SK-N-SH treated with all-trans-retinoic acid at 6 μM for 48 hours (cell line): ENCODE data around the gene PIWIL4.

ENCODE experiments used
- ARNTL ChIP-seq: fragments of 450-650 bp; formaldehyde crosslinking; IDR thresholded peaks from 2 replicates; pipeline ENCODE4 v1.5.0; 2020; ENCODE audit warnings: low read depth, mild to moderate bottlenecking, moderate library complexity, borderline replicate concordance
- BACH2 ChIP-seq: fragments of 250-450 bp; sonication (Bioruptor Pico); IDR thresholded peaks from 2 replicates; pipeline ENCODE4 v1.9.0; 2021; ENCODE audit warnings: mild to moderate bottlenecking, borderline replicate concordance
- GLIS3 ChIP-seq: fragments of 250-450 bp; sonication (Bioruptor Pico); IDR thresholded peaks from 2 replicates; pipeline ENCODE4 v1.5.0; 2020; ENCODE audit warnings: mild to moderate bottlenecking, moderate library complexity
- POU6F1 ChIP-seq: fragments of 250-450 bp; sonication (Bioruptor Pico); IDR thresholded peaks from 2 replicates; pipeline ENCODE4 v1.8.0; 2021; ENCODE audit warnings: low read depth, mild to moderate bottlenecking, moderate library complexity, borderline replicate concordance
- RARB ChIP-seq: fragments of 250-450 bp; sonication (Bioruptor Pico); IDR thresholded peaks from 2 replicates; pipeline ENCODE4 v1.8.0; 2021; ENCODE audit warnings: mild to moderate bottlenecking, moderate library complexity
- TOX ChIP-seq: fragments of 250-450 bp; sonication (Bioruptor Pico); IDR thresholded peaks from 2 replicates; pipeline ENCODE4 v1.8.0; 2021; ENCODE audit warnings: mild to moderate bottlenecking, moderate library complexity, borderline replicate concordance
- TSHZ2 ChIP-seq: fragments of 250-450 bp; sonication (Bioruptor Pico); IDR thresholded peaks from 2 replicates; pipeline ENCODE4 v1.5.0; 2020; ENCODE audit warnings: mild to moderate bottlenecking, moderate library complexity
- ZC3H10 ChIP-seq: fragments of 250-450 bp; sonication (Bioruptor Pico); IDR thresholded peaks from 2 replicates; pipeline ENCODE4 v1.5.1; 2021; ENCODE audit warnings: mild to moderate bottlenecking, moderate library complexity
- ZFP3 ChIP-seq: fragments of 250-450 bp; sonication (Bioruptor Pico); IDR thresholded peaks from 2 replicates; pipeline ENCODE4 v1.5.0; 2020; ENCODE audit warnings: mild to moderate bottlenecking, moderate library complexity
- ZNF8 ChIP-seq: fragments of 450-650 bp; formaldehyde crosslinking; IDR thresholded peaks from 2 replicates; pipeline ENCODE4 v1.5.0; 2020; ENCODE audit warnings: mild to moderate bottlenecking, moderate library complexity
- TF ChIP-seq, protein P1 (sequence below): fragments of 250-450 bp; sonication (Bioruptor Pico); IDR thresholded peaks from 2 replicates; pipeline ENCODE4 v1.8.0; 2020; ENCODE audit warnings: mild to moderate bottlenecking, moderate library complexity, borderline replicate concordance

GRCh38 chr11:94669023-94669422 lies 101.9 kb downstream of the PIWIL4 start:
- TF ChIP-seq POU6F1 (CRISPR knock-in tag) (no peak), ZFP3 (no peak), TOX (CRISPR knock-in tag) (no peak), RARB (CRISPR knock-in tag) (no peak), ZC3H10 (CRISPR knock-in tag) (no peak), ARNTL (no peak), GLIS3 (CRISPR knock-in tag) (no peak), TSHZ2 (CRISPR knock-in tag) (no peak), ZNF8 (CRISPR knock-in tag) (no peak), BACH2 (CRISPR knock-in tag) (no peak)
- TF ChIP-seq, protein P1, sequence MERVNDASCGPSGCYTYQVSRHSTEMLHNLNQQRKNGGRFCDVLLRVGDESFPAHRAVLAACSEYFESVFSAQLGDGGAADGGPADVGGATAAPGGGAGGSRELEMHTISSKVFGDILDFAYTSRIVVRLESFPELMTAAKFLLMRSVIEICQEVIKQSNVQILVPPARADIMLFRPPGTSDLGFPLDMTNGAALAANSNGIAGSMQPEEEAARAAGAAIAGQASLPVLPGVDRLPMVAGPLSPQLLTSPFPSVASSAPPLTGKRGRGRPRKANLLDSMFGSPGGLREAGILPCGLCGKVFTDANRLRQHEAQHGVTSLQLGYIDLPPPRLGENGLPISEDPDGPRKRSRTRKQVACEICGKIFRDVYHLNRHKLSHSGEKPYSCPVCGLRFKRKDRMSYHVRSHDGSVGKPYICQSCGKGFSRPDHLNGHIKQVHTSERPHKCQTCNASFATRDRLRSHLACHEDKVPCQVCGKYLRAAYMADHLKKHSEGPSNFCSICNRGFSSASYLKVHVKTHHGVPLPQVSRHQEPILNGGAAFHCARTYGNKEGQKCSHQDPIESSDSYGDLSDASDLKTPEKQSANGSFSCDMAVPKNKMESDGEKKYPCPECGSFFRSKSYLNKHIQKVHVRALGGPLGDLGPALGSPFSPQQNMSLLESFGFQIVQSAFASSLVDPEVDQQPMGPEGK (CRISPR knock-in tag) = no peak
